IPS DF 4.7 (cell line): ENCODE measurements around the gene GATA1.
"Not testable (repeated sequence)": the region's sequence is repeated elsewhere in the genome, so short reads cannot be mapped to it uniquely, and the experiment has no call there.

Experiments used
- DNase-seq: peaks from one replicate; pipeline ENCODE4 v3.0.0-alpha.2; 2013; ENCODE audit warnings: low spot score; ENCODE audit errors: extremely low read depth

The GATA1 gene

GRCh38 chrX:48814722-48815121 lies 28.3 kb downstream of the GATA1 start:
- no peak for DNase-seq

GRCh38 chrX:48815266-48815665 lies 28.9 kb downstream of the GATA1 start:
- no peak for DNase-seq

- DNase-seq = no peak
Measured at GRCh38 chrX:48816014-48816810, 29.8 kb downstream of the GATA1 start.

GRCh38 chrX:48818098-48818497 lies 31.7 kb downstream of the GATA1 start:
- DNase-seq = no peak

- no peak for DNase-seq
Measured at GRCh38 chrX:48818866-48819265, 32.5 kb downstream of the GATA1 start.

- DNase-seq = not testable (repeated sequence)
Measured at GRCh38 chrX:48819394-48819793, 33.0 kb downstream of the GATA1 start.

GRCh38 chrX:48823053-48823452 lies 36.7 kb downstream of the GATA1 start:
- no peak for DNase-seq

- no peak for DNase-seq
Measured at GRCh38 chrX:48824066-48824465, 37.7 kb downstream of the GATA1 start.

- no peak for DNase-seq
Measured at GRCh38 chrX:48826135-48826875, 39.9 kb downstream of the GATA1 start, which contains the start of gene ERAS. ERAS (plus strand) TSS chrX:48826513; CDS start chrX:48829124, 2,611 bp downstream.

GRCh38 chrX:48826876-48827653 lies 40.7 kb downstream of the GATA1 start:
- DNase-seq = no peak

GRCh38 chrX:48827654-48827968 lies 41.2 kb downstream of the GATA1 start:
- DNase-seq = no peak

- no peak for DNase-seq
Measured at GRCh38 chrX:48829016-48829735, 42.8 kb downstream of the GATA1 start.

- DNase-seq = no peak
Measured at GRCh38 chrX:48831136-48831908, 44.9 kb downstream of the GATA1 start.

GRCh38 chrX:48831909-48832291 lies 45.5 kb downstream of the GATA1 start:
- no peak for DNase-seq

GRCh38 chrX:48833542-48834138 lies 47.2 kb downstream of the GATA1 start:
- DNase-seq = no peak

- no peak for DNase-seq
Measured at GRCh38 chrX:48834383-48834709, 48.0 kb downstream of the GATA1 start.

GRCh38 chrX:48835524-48836329 lies 49.3 kb downstream of the GATA1 start, which contains the start of gene PCSK1N:
PCSK1N (minus strand) TSS chrX:48835610; CDS start chrX:48835532, 78 bp downstream.
- DNase-seq = no peak

- DNase-seq = no peak
Measured at GRCh38 chrX:48839686-48840085, 53.3 kb downstream of the GATA1 start.
